Measurements from ENCODE around the gene AP2B1. TPM values are rescaled to one million over a fixed set of nuclear protein-coding genes. Genes with fewer than 3 reads are reported as not detected.

Gene AP2B1
- total RNA-seq, 1 experiment from 2014 or later, result 198 TPM

DNA sequence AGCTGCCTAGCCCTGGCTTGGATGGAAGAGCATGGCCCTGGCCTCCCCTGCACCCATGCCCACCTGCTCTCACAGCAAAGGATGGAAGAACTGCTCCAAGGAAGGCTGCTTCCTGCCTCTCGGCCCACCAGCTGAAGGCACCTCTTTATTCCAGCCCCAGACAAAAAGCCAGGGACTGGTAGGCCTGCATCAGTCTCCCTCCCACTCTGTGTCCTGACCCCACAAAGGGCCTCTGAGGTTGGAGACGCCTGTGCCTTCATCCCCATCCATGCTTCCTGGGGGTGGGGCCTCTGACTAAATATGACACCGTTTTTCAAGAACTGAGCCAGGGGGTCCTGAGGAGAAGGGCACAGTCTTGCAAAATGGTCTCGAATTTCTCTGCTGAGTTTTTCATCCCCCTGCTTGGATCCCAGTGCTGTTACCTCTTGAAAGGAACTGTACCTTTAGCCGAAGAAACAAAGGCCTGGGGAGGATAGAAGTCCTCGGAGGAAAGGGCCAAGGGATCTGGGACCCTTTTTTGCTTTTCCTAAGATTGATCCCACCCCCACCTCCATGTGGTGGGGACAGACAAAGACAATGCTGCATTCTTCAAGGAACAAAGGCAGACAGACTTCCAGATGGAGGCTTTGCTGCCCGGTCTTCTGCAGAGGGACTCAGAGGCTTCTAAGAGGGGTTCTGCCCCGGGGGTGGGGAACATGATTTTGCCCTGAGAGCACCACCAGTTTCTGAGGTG is 178.8 kb downstream of the AP2B1 start:
- CTCF ChIA-PET, result interaction anchor here (1.3 to 5.1 kb wide), 4 partner anchors 12 to 43 kb away, joined by 6 to 76 read pairs (median 36); partner anchors contain the start of gene TAF15
- no peaks in the 10 kb centered on the region for H3K79me2 ChIP-seq (ENCODE audit: insufficient read depth, low read length)
- intact Hi-C loops (cut with micrococcal nuclease), result no loop called here
- H2AFZ ChIP-seq (ENCODE audit: low read depth, low read length, poor library complexity, severe bottlenecking), result no peak overlapping the region
- H3K9me3 ChIP-seq (ENCODE audit: control insufficient read depth in 1 of 2, insufficient read depth in 1 of 2, low read depth in 1 of 2, low read length in 2 of 2), result no peaks in the 10 kb centered on the region
- no peaks in the 10 kb centered on the region for H3K36me3 ChIP-seq (ENCODE audit: control insufficient read depth in 1 of 2, insufficient read depth in 2 of 2, low read length in 2 of 2)
- no TSS peak for BruUV-seq (replicated peaks)
- no peak overlapping the region for H3K9ac ChIP-seq (ENCODE audit: low read length)
- no peaks in the 10 kb centered on the region for H3K9me2 ChIP-seq (ENCODE audit: insufficient read depth)
- no peak overlapping the region for H3K4me2 ChIP-seq (ENCODE audit: low read length)
- TF ChIP-seq JUND (IDR thresholded peaks at IDR 0.05) (no peak), EGR1 (IDR thresholded peaks at IDR 0.05; ENCODE audit: low read depth) (no peak), SRF (IDR thresholded peaks at IDR 0.05; ENCODE audit: low read depth) (no peak), RAD21 (IDR thresholded peaks at IDR 0.05; ENCODE audit: low read depth) (no peak), CEBPB (IDR thresholded peaks at IDR 0.05; ENCODE audit: low read depth) (no peak), ZFX (IDR thresholded peaks at IDR 0.05) (no peak), TCF7L2 (IDR thresholded peaks at IDR 0.05; ENCODE audit: borderline replicate concordance, extremely low read depth, insufficient read depth, insufficient read length) (no peak), POLR2A (IDR thresholded peaks at IDR 0.05; ENCODE audit: borderline replicate concordance, extremely low read depth, insufficient read depth, insufficient read length) (no peak), ZBTB33 (IDR thresholded peaks at IDR 0.05; ENCODE audit: extremely low read depth, insufficient replicate concordance, low read length) (no peak), SIN3A (IDR thresholded peaks at IDR 0.05; ENCODE audit: low read depth) (no peak), YY1 (IDR thresholded peaks at IDR 0.05; ENCODE audit: extremely low read depth, insufficient replicate concordance, low read depth, low read length) (no peak), EZH2 (IDR thresholded peaks at IDR 0.05) (no peak), POLR2AphosphoS5 (IDR thresholded peaks at IDR 0.05; ENCODE audit: low read depth, low read length) (no peak), SP1 (IDR thresholded peaks at IDR 0.05; ENCODE audit: low read depth) (no peak), ELF1 (IDR thresholded peaks at IDR 0.05; ENCODE audit: borderline replicate concordance, low read depth) (no peak), MAX (IDR thresholded peaks at IDR 0.05) (no peak)
- TF ChIP-seq, protein P1, sequence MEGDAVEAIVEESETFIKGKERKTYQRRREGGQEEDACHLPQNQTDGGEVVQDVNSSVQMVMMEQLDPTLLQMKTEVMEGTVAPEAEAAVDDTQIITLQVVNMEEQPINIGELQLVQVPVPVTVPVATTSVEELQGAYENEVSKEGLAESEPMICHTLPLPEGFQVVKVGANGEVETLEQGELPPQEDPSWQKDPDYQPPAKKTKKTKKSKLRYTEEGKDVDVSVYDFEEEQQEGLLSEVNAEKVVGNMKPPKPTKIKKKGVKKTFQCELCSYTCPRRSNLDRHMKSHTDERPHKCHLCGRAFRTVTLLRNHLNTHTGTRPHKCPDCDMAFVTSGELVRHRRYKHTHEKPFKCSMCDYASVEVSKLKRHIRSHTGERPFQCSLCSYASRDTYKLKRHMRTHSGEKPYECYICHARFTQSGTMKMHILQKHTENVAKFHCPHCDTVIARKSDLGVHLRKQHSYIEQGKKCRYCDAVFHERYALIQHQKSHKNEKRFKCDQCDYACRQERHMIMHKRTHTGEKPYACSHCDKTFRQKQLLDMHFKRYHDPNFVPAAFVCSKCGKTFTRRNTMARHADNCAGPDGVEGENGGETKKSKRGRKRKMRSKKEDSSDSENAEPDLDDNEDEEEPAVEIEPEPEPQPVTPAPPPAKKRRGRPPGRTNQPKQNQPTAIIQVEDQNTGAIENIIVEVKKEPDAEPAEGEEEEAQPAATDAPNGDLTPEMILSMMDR (IDR thresholded peaks at IDR 0.05 in 2 of 3, conservative IDR thresholded peaks at IDR 0.05 in 1 of 3; ENCODE audit: borderline replicate concordance in 1 of 3, insufficient read depth in 1 of 3, low read depth in 2 of 3, low read length in 2 of 3), result no peak
- TF ChIP-seq, protein P2, sequence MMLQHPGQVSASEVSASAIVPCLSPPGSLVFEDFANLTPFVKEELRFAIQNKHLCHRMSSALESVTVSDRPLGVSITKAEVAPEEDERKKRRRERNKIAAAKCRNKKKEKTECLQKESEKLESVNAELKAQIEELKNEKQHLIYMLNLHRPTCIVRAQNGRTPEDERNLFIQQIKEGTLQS (IDR thresholded peaks at IDR 0.05), result no peak
- no peak for DNase-seq (ENCODE audit: low read depth, low spot score)
- H4K20me1 ChIP-seq (ENCODE audit: insufficient read depth), result no peaks in the 10 kb centered on the region
- POLR2A ChIA-PET, result interaction anchor here (3.3 kb wide), 1 partner anchor 43 kb away, joined by 41 read pairs; the partner anchor contains the start of gene TAF15
- no peak for ATAC-seq
- H3K4me3 ChIP-seq (replicated peaks in 1 of 2; ENCODE audit: low read depth in 1 of 2, low read length in 2 of 2), result no peak overlapping the region
- H3K27me3 ChIP-seq (ENCODE audit: insufficient read depth, low read length), result no peaks in the 10 kb centered on the region
- H3K4me1 ChIP-seq (ENCODE audit: control insufficient read depth in 1 of 2, insufficient read depth in 2 of 2, low read length in 2 of 2), result peaks cover 5 to 12% of the 10 kb centered on the region in 2 experiments; a peak in 3 of 4 replicates
- no peak overlapping the region for H3K27ac ChIP-seq (ENCODE audit: low read depth, low read length)
- RAD21 ChIA-PET (ENCODE audit: low non-redundant PET in 1 of 2, low total read pairs in 2 of 2, uncharacterized antibody in 2 of 2, unreplicated experiment in 2 of 2), result interaction anchor here in 1 of 2 experiments (1.2 kb wide), 1 partner anchor 22 kb away, joined by 3 read pairs; no protein-coding TSS in a partner anchor
